ENCODE data around the gene HMX3.

The HMX3 gene

GRCh38 chr10:123140164-123140982 is 4.6 kb downstream of the HMX3 start:
- CTCF ChIA-PET = interaction anchor here (0.8 to 0.9 kb wide), 2 partner anchors 9 to 97 kb away, joined by 3 to 4 read pairs; no protein-coding TSS in a partner anchor
- H3K9me3 Mint-ChIP-seq = no peaks in the 10 kb centered on the region
- H3K4me3 Mint-ChIP-seq = no peak overlapping the region
- peak overlapping the region; percentile 69 for H3K27ac Mint-ChIP-seq
- peaks cover 100% of the 10 kb centered on the region for H3K27me3 Mint-ChIP-seq
- H3K36me3 Mint-ChIP-seq = peaks cover 4% of the 10 kb centered on the region
- DNase-seq = no peak
- peaks cover 51% of the 10 kb centered on the region for H3K4me1 Mint-ChIP-seq

- Mint-ChIP-seq H3K27me3 (peaks cover 100% of the 10 kb centered on the region), H3K36me3 (peaks cover 4% of the 10 kb centered on the region), H3K9me3 (no peaks in the 10 kb centered on the region), H3K27ac (no peak overlapping the region), H3K4me1 (peaks cover 55% of the 10 kb centered on the region), H3K4me3 (no peak overlapping the region)
- no peak for DNase-seq
- CTCF ChIA-PET = interaction anchor here (0.9 to 1.0 kb wide), 2 partner anchors 8 to 240 kb away, joined by 3 to 4 read pairs; no protein-coding TSS in a partner anchor
These were observed 5.2 kb downstream of the HMX3 start for GRCh38 chr10:123140983-123141390.

GRCh38 chr10:123141791-123142700 is 6.3 kb downstream of the HMX3 start:
- Mint-ChIP-seq H3K27ac (no peak overlapping the region), H3K4me3 (no peak overlapping the region), H3K36me3 (peaks cover 9% of the 10 kb centered on the region), H3K9me3 (no peaks in the 10 kb centered on the region), H3K27me3 (peaks cover 100% of the 10 kb centered on the region), H3K4me1 (peaks cover 56% of the 10 kb centered on the region)
- no peak for DNase-seq
- CTCF ChIA-PET = interaction anchor here (1.0 kb wide), 1 partner anchor 238 kb away, joined by 4 read pairs; no protein-coding TSS in a partner anchor

GRCh38 chr10:123142701-123143161 is 7.0 kb downstream of the HMX3 start:
- peaks cover 100% of the 10 kb centered on the region for H3K27me3 Mint-ChIP-seq
- H3K36me3 Mint-ChIP-seq = peaks cover 10% of the 10 kb centered on the region
- H3K4me3 Mint-ChIP-seq = no peak overlapping the region
- peaks cover 56% of the 10 kb centered on the region for H3K4me1 Mint-ChIP-seq
- peak; percentile 21 for DNase-seq
- CTCF ChIA-PET = no interaction called here
- no peak overlapping the region for H3K27ac Mint-ChIP-seq
- no peaks in the 10 kb centered on the region for H3K9me3 Mint-ChIP-seq

GRCh38 chr10:123143162-123143824 is 7.5 kb downstream of the HMX3 start:
- no peaks in the 10 kb centered on the region for H3K9me3 Mint-ChIP-seq
- peaks cover 100% of the 10 kb centered on the region for H3K27me3 Mint-ChIP-seq
- peak overlapping the region; percentile 80 for H3K27ac Mint-ChIP-seq
- no peak for DNase-seq
- peaks cover 57% of the 10 kb centered on the region for H3K4me1 Mint-ChIP-seq
- CTCF ChIA-PET = no interaction called here
- H3K36me3 Mint-ChIP-seq = peaks cover 10% of the 10 kb centered on the region
- H3K4me3 Mint-ChIP-seq = no peak overlapping the region

GRCh38 chr10:123143825-123144168 is 8.0 kb downstream of the HMX3 start:
- peaks cover 8% of the 10 kb centered on the region for H3K36me3 Mint-ChIP-seq
- no peak overlapping the region for H3K4me3 Mint-ChIP-seq
- H3K9me3 Mint-ChIP-seq = no peaks in the 10 kb centered on the region
- CTCF ChIA-PET = no interaction called here
- DNase-seq = no peak
- H3K27me3 Mint-ChIP-seq = peaks cover 100% of the 10 kb centered on the region
- H3K27ac Mint-ChIP-seq = peak overlapping the region; percentile 80
- H3K4me1 Mint-ChIP-seq = peaks cover 56% of the 10 kb centered on the region

- CTCF ChIA-PET = interaction anchor here (0.7 to 3.0 kb wide), 5 partner anchors 9 to 437 kb away, joined by 3 to 28 read pairs (median 3); partner anchors contain the start of gene BUB3
- peak; percentile 24 for DNase-seq
- peak overlapping the region; percentile 39 for H3K27ac Mint-ChIP-seq
- no peaks in the 10 kb centered on the region for H3K9me3 Mint-ChIP-seq
- peaks cover 59% of the 10 kb centered on the region for H3K4me1 Mint-ChIP-seq
- H3K36me3 Mint-ChIP-seq = peaks cover 11% of the 10 kb centered on the region
- peaks cover 100% of the 10 kb centered on the region for H3K27me3 Mint-ChIP-seq
- H3K4me3 Mint-ChIP-seq = peak overlapping the region; percentile 27
These were observed 9.1 kb downstream of the HMX3 start for GRCh38 chr10:123144697-123145541.

- CTCF ChIA-PET = interaction anchor here (1.1 to 3.0 kb wide), 4 partner anchors 9 to 437 kb away, joined by 3 to 28 read pairs (median 4); partner anchors contain the start of gene BUB3
- H3K27me3 Mint-ChIP-seq = peaks cover 100% of the 10 kb centered on the region
- peak overlapping the region; percentile 39 for H3K27ac Mint-ChIP-seq
- peaks cover 61% of the 10 kb centered on the region for H3K4me1 Mint-ChIP-seq
- DNase-seq = no peak
- H3K4me3 Mint-ChIP-seq = no peak overlapping the region
- H3K9me3 Mint-ChIP-seq = no peaks in the 10 kb centered on the region
- H3K36me3 Mint-ChIP-seq = peaks cover 13% of the 10 kb centered on the region
These were observed 9.8 kb downstream of the HMX3 start for GRCh38 chr10:123145542-123146012.

- Mint-ChIP-seq H3K4me1 (peaks cover 66% of the 10 kb centered on the region), H3K4me3 (peak overlapping the region; percentile 23), H3K9me3 (no peaks in the 10 kb centered on the region), H3K27ac (peak overlapping the region; percentile 45), H3K27me3 (peaks cover 100% of the 10 kb centered on the region), H3K36me3 (peaks cover 13% of the 10 kb centered on the region)
- CTCF ChIA-PET = interaction anchor here (1.2 to 3.0 kb wide), 3 partner anchors 8 to 436 kb away, joined by 3 to 28 read pairs (median 4); partner anchors contain the start of gene BUB3
- no peak for DNase-seq
These were observed 10.5 kb downstream of the HMX3 start for GRCh38 chr10:123146013-123146893.

GRCh38 chr10:123146894-123147634 is 11.3 kb downstream of the HMX3 start:
- Mint-ChIP-seq H3K9me3 (no peaks in the 10 kb centered on the region), H3K36me3 (peaks cover 13% of the 10 kb centered on the region), H3K27ac (peak overlapping the region; percentile 82), H3K4me3 (peak overlapping the region; percentile 46), H3K4me1 (peaks cover 73% of the 10 kb centered on the region), H3K27me3 (peaks cover 97% of the 10 kb centered on the region)
- no peak for DNase-seq
- CTCF ChIA-PET = interaction anchor here (0.9 to 3.0 kb wide), 2 partner anchors 10 to 14 kb away, joined by 3 to 28 read pairs; no protein-coding TSS in a partner anchor

- H3K4me1 Mint-ChIP-seq = peaks cover 74% of the 10 kb centered on the region
- DNase-seq = peak; percentile 53
- H3K27ac Mint-ChIP-seq = peak within 1 kb of the TSS; percentile 82
- CTCF ChIA-PET = interaction anchor here (0.9 kb wide), 1 partner anchor 11 kb away, joined by 3 read pairs; no protein-coding TSS in a partner anchor
- H3K27me3 Mint-ChIP-seq = peaks cover 89% of the 10 kb centered on the region
- peaks cover 13% of the 10 kb centered on the region for H3K36me3 Mint-ChIP-seq
- H3K4me3 Mint-ChIP-seq = peak within 1 kb of the TSS; percentile 60
- H3K9me3 Mint-ChIP-seq = no peaks in the 10 kb centered on the region
These were observed 12.1 kb downstream of the HMX3 start, which contains the start of gene HMX2 for GRCh38 chr10:123147635-123148413. HMX2 (plus strand) TSS chr10:123148136; CDS start chr10:123148379, 243 bp downstream.
